ENCODE measurements around the gene COL4A1.

The COL4A1 gene

DNA sequence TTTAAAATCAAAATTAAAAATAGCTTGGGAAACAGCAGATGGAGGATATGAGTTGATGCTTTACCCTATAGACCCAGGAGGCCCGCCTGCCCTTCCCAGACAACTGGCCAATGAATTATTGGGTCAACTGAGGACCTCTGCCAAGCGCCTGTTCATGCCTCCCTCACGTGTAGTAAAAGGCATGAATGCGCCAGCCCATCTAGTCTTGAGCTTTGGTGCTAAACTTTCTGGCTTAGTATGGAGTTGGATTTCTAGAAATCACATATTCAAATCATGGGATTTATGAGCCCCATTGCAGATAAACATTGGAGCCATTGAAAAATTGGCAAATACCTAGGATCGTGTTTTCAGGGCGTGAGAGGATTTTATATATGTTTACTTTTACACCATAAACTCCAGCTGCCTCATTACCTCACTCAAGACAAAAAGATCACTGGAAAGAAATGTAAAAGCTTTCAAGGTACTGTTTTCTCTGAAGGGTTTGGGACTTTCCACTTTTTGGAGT, 47.2 kb upstream of the COL4A1 start:
- H3K9ac ChIP-seq (ENCODE audit: low read depth, low read length, poor library complexity, severe bottlenecking): no peak overlapping the region
- no peaks in the 10 kb centered on the region for H3K9me3 ChIP-seq (ENCODE audit: insufficient read depth, low read depth, low read length)
- no peaks in the 10 kb centered on the region for H3K27me3 ChIP-seq (ENCODE audit: insufficient read depth, low read length, poor library complexity, severe bottlenecking)
- no peaks in the 10 kb centered on the region for H3K4me1 ChIP-seq (ENCODE audit: insufficient read depth, low read length, poor library complexity, severe bottlenecking)
- no peak overlapping the region for H3K4me2 ChIP-seq (ENCODE audit: low read depth, low read length, poor library complexity, severe bottlenecking)
- no peaks in the 10 kb centered on the region for H3K9me2 ChIP-seq (replicated peaks; ENCODE audit: low read depth, low read length)
- H3K4me3 ChIP-seq (ENCODE audit: low read length, poor library complexity, severe bottlenecking): no peak overlapping the region
- H3K36me3 ChIP-seq (ENCODE audit: insufficient read depth, low read length): no peaks in the 10 kb centered on the region
- TF ChIP-seq CTCF (conservative IDR thresholded peaks at IDR 0.05; ENCODE audit: low read length) (no peak), EZH2phosphoT487 (IDR thresholded peaks at IDR 0.05; ENCODE audit: borderline replicate concordance) (no peak)
- no peaks in the 10 kb centered on the region for H4K20me1 ChIP-seq (ENCODE audit: insufficient read depth, low read length, poor library complexity, severe bottlenecking)
- no peaks in the 10 kb centered on the region for H3K79me2 ChIP-seq (ENCODE audit: insufficient read depth, low read length)
- no peak overlapping the region for H2AFZ ChIP-seq (ENCODE audit: low read length)
- no peaks in the 10 kb centered on the region for H3F3A ChIP-seq (ENCODE audit: low read depth)

GRCh38 chr13:110353339-110353977, 46.5 kb upstream of the COL4A1 start:
- H3K27me3 ChIP-seq (ENCODE audit: insufficient read depth, low read length, poor library complexity, severe bottlenecking): no peaks in the 10 kb centered on the region
- H3F3A ChIP-seq (ENCODE audit: low read depth): no peaks in the 10 kb centered on the region
- no peaks in the 10 kb centered on the region for H3K9me2 ChIP-seq (replicated peaks; ENCODE audit: low read depth, low read length)
- H2AFZ ChIP-seq (ENCODE audit: low read length): no peak overlapping the region
- no peak for TF ChIP-seq CTCF (conservative IDR thresholded peaks at IDR 0.05; ENCODE audit: low read length)
- no peak for TF ChIP-seq EZH2phosphoT487 (IDR thresholded peaks at IDR 0.05; ENCODE audit: borderline replicate concordance)
- no peak overlapping the region for H3K4me2 ChIP-seq (ENCODE audit: low read depth, low read length, poor library complexity, severe bottlenecking)
- no peaks in the 10 kb centered on the region for H4K20me1 ChIP-seq (ENCODE audit: insufficient read depth, low read length, poor library complexity, severe bottlenecking)
- no peaks in the 10 kb centered on the region for H3K79me2 ChIP-seq (ENCODE audit: insufficient read depth, low read length)
- H3K9ac ChIP-seq (ENCODE audit: low read depth, low read length, poor library complexity, severe bottlenecking): no peak overlapping the region
- no peak overlapping the region for H3K4me3 ChIP-seq (ENCODE audit: low read length, poor library complexity, severe bottlenecking)
- H3K4me1 ChIP-seq (ENCODE audit: insufficient read depth, low read length, poor library complexity, severe bottlenecking): no peaks in the 10 kb centered on the region
- no peaks in the 10 kb centered on the region for H3K9me3 ChIP-seq (ENCODE audit: insufficient read depth, low read depth, low read length)
- H3K36me3 ChIP-seq (ENCODE audit: insufficient read depth, low read length): no peaks in the 10 kb centered on the region

- Histone ChIP-seq H3K9me2 (replicated peaks; ENCODE audit: low read depth, low read length) (no peaks in the 10 kb centered on the region), H2AFZ (ENCODE audit: low read length) (no peak overlapping the region), H3F3A (ENCODE audit: low read depth) (no peaks in the 10 kb centered on the region), H3K36me3 (ENCODE audit: insufficient read depth, low read length) (no peaks in the 10 kb centered on the region), H3K4me1 (ENCODE audit: insufficient read depth, low read length, poor library complexity, severe bottlenecking) (no peaks in the 10 kb centered on the region), H3K9ac (ENCODE audit: low read depth, low read length, poor library complexity, severe bottlenecking) (no peak overlapping the region), H3K4me3 (ENCODE audit: low read length, poor library complexity, severe bottlenecking) (no peak overlapping the region), H4K20me1 (ENCODE audit: insufficient read depth, low read length, poor library complexity, severe bottlenecking) (no peaks in the 10 kb centered on the region), H3K79me2 (ENCODE audit: insufficient read depth, low read length) (no peaks in the 10 kb centered on the region), H3K4me2 (ENCODE audit: low read depth, low read length, poor library complexity, severe bottlenecking) (no peak overlapping the region), H3K27me3 (ENCODE audit: insufficient read depth, low read length, poor library complexity, severe bottlenecking) (no peaks in the 10 kb centered on the region), H3K9me3 (ENCODE audit: insufficient read depth, low read depth, low read length) (no peaks in the 10 kb centered on the region)
- TF ChIP-seq EZH2phosphoT487 (IDR thresholded peaks at IDR 0.05; ENCODE audit: borderline replicate concordance) (no peak), CTCF (conservative IDR thresholded peaks at IDR 0.05; ENCODE audit: low read length) (peak; percentile 55)
These were observed 45.8 kb upstream of the COL4A1 start for GRCh38 chr13:110352735-110353134.

All from Loucy (cell line).